GM12878 (cell line): Measurements from ENCODE around the gene CCM2.
A peak's percentile ranks its signal among the peaks of the same experiment; 100 is the strongest.

ENCODE experiments used
- CHD2 ChIP-seq: IDR thresholded peaks from 2 replicates; pipeline ENCODE4 v1.6.1; 2011; ENCODE audit warnings: low read depth, low read length, improper control_type of control experiment, borderline replicate concordance
- FOS ChIP-seq: IDR thresholded peaks from 3 replicates; pipeline ENCODE4 v1.6.1; 2011; ENCODE audit warnings: borderline replicate concordance; ENCODE audit not compliant: insufficient read length; ENCODE audit errors: extremely low read depth
- POLR2A ChIP-seq: IDR thresholded peaks from 2 replicates; pipeline ENCODE4 v1.6.1; 2011; ENCODE audit warnings: low read depth, mild to moderate bottlenecking, low read length
- RAD21 ChIP-seq: IDR thresholded peaks from 2 replicates; pipeline ENCODE4 v1.6.1; 2011; ENCODE audit warnings: mild to moderate bottlenecking, low read depth, low read length, moderate library complexity; ENCODE audit not compliant: insufficient read depth
- SREBF2 ChIP-seq: IDR thresholded peaks from 2 replicates; pipeline ENCODE4 v1.6.1; 2012; ENCODE audit warnings: mild to moderate bottlenecking, low read length
- STAT3 ChIP-seq: IDR thresholded peaks from 2 replicates; pipeline ENCODE4 v1.6.1; 2011; ENCODE audit warnings: low read depth, low read length, improper control_type of control experiment
- TCF7 ChIP-seq: IDR thresholded peaks from 2 replicates; pipeline ENCODE4 v1.6.1; 2014; ENCODE audit warnings: antibody characterized with exemption, borderline replicate concordance
- ZZZ3 ChIP-seq: IDR thresholded peaks from 2 replicates; pipeline ENCODE4 v1.6.1; 2011; ENCODE audit warnings: low read depth; ENCODE audit not compliant: control insufficient read depth, insufficient read length
- TF ChIP-seq, protein P1 (sequence below), 3 experiments: IDR thresholded peaks in 2 of 3; conservative IDR thresholded peaks in 1 of 3; 2 replicates each; pipeline ENCODE4 v1.5.1; 2011; ENCODE audit warnings: low read depth in 3 of 3, low read length in 3 of 3, mild to moderate bottlenecking in 3 of 3, control low read depth in 2 of 3, moderate library complexity in 2 of 3, inconsistent platforms in 1 of 3, mixed read lengths in 1 of 3; ENCODE audit not compliant: control insufficient read depth in 2 of 3, insufficient read depth in 1 of 3; ENCODE audit errors: extremely low read depth in 1 of 3
- TF ChIP-seq, protein P2 (sequence below): IDR thresholded peaks from 2 replicates; pipeline ENCODE4 v1.6.1; 2011; ENCODE audit warnings: low read depth, mild to moderate bottlenecking, low read length, moderate library complexity, borderline replicate concordance; ENCODE audit errors: extremely low read depth
- TF ChIP-seq, protein P3 (sequence below): fragments of 450-650 bp; IDR thresholded peaks from 2 replicates; pipeline ENCODE4 v1.6.1; 2017; ENCODE audit warnings: mild to moderate bottlenecking

DNA sequence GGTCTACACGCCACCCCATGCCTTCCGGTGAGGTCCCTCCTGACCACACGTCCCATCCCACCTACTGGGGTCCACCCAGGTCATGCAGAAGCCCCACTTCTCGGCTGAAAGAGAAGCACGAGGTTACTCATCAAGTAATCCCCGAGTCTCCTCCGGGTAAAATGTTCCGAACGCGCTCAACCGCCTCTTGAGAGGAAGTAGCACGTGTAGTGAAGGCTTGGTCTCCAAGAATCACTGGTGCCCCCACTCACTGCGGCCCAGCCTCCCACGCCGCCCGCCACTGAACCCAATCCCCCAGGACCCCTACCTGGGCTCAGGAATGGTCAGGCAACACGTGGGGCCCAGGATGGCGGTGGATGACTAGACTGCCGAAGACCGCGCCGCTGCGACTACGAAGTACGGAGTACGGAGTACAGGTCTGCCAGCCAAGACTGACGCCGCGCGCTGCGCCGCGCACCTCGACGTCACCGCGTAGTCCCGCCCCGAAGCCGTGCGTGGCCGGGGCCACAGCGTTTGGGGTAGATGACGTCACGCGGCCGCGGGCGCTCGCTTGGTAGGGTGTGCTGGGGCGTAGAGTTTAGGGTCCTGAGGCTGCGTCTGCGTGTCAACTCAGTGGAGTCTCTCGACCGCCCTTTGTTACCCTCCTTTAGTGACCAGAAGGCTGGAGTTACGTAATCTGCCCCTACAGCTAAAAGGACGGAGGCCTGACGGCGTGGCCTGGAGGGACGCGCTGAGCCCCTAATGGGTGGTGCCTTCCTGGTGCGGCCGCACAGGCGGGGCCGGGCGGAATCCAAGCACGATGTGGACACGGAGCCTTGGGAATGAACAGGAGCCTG, 13.6 kb upstream of the CCM2 start:
- TF ChIP-seq, protein P1, sequence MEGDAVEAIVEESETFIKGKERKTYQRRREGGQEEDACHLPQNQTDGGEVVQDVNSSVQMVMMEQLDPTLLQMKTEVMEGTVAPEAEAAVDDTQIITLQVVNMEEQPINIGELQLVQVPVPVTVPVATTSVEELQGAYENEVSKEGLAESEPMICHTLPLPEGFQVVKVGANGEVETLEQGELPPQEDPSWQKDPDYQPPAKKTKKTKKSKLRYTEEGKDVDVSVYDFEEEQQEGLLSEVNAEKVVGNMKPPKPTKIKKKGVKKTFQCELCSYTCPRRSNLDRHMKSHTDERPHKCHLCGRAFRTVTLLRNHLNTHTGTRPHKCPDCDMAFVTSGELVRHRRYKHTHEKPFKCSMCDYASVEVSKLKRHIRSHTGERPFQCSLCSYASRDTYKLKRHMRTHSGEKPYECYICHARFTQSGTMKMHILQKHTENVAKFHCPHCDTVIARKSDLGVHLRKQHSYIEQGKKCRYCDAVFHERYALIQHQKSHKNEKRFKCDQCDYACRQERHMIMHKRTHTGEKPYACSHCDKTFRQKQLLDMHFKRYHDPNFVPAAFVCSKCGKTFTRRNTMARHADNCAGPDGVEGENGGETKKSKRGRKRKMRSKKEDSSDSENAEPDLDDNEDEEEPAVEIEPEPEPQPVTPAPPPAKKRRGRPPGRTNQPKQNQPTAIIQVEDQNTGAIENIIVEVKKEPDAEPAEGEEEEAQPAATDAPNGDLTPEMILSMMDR (IDR thresholded peaks at IDR 0.05 in 2 of 3, conservative IDR thresholded peaks at IDR 0.05 in 1 of 3; ENCODE audit: control insufficient read depth in 2 of 3, extremely low read depth in 1 of 3, insufficient read depth in 1 of 3, low read depth in 3 of 3, low read length in 3 of 3): no peak
- no peak for TF ChIP-seq STAT3
- TF ChIP-seq ZZZ3: no peak
- TF ChIP-seq, protein P2, sequence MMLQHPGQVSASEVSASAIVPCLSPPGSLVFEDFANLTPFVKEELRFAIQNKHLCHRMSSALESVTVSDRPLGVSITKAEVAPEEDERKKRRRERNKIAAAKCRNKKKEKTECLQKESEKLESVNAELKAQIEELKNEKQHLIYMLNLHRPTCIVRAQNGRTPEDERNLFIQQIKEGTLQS: no peak
- no peak for TF ChIP-seq TCF7
- TF ChIP-seq POLR2A: peak; percentile 100
- no peak; the same call in none of the 2 replicates for TF ChIP-seq CHD2
- TF ChIP-seq SREBF2: no peak
- no peak for TF ChIP-seq RAD21
- no peak for TF ChIP-seq FOS
- TF ChIP-seq, protein P3, sequence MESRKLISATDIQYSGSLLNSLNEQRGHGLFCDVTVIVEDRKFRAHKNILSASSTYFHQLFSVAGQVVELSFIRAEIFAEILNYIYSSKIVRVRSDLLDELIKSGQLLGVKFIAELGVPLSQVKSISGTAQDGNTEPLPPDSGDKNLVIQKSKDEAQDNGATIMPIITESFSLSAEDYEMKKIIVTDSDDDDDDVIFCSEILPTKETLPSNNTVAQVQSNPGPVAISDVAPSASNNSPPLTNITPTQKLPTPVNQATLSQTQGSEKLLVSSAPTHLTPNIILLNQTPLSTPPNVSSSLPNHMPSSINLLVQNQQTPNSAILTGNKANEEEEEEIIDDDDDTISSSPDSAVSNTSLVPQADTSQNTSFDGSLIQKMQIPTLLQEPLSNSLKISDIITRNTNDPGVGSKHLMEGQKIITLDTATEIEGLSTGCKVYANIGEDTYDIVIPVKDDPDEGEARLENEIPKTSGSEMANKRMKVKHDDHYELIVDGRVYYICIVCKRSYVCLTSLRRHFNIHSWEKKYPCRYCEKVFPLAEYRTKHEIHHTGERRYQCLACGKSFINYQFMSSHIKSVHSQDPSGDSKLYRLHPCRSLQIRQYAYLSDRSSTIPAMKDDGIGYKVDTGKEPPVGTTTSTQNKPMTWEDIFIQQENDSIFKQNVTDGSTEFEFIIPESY: no peak
